ENCODE data around the gene KCNJ11.

KCNJ11 gene

GRCh38 chr11:17410606-17411379, 22.3 kb upstream of the KCNJ11 start:
- ChIA-PET CTCF (no interaction called here), POLR2A (no interaction called here)
- TF ChIP-seq CTCF (IDR thresholded peaks at IDR 0.05; ENCODE audit: control extremely low read depth, extremely low read depth, low read depth, missing control alignments): no peak
- DNase-seq (ENCODE audit: extremely low spot score): no peak

- POLR2A ChIA-PET: no interaction called here
- CTCF ChIA-PET: interaction anchor here (2.1 kb wide), 1 partner anchor 24 kb away, joined by 6 read pairs; no protein-coding TSS in a partner anchor
- no peak for DNase-seq (ENCODE audit: extremely low spot score)
- TF ChIP-seq CTCF (IDR thresholded peaks at IDR 0.05; ENCODE audit: control extremely low read depth, extremely low read depth, low read depth, missing control alignments): no peak
These were observed 20.2 kb upstream of the KCNJ11 start for GRCh38 chr11:17408641-17409040.

GRCh38 chr11:17408026-17408425, 19.6 kb upstream of the KCNJ11 start:
- DNase-seq (ENCODE audit: extremely low spot score): no peak
- TF ChIP-seq CTCF (IDR thresholded peaks at IDR 0.05; ENCODE audit: control extremely low read depth, extremely low read depth, low read depth, missing control alignments): no peak
- POLR2A ChIA-PET: no interaction called here
- CTCF ChIA-PET: interaction anchor here (0.8 to 2.1 kb wide), 2 partner anchors 9 to 24 kb away, joined by 3 to 6 read pairs; no protein-coding TSS in a partner anchor

- no peak for TF ChIP-seq CTCF (IDR thresholded peaks at IDR 0.05; ENCODE audit: control extremely low read depth, extremely low read depth, low read depth, missing control alignments)
- DNase-seq (ENCODE audit: extremely low spot score): no peak
- ChIA-PET POLR2A (no interaction called here), CTCF (interaction anchor here (0.8 to 2.1 kb wide), 2 partner anchors 8 to 23 kb away, joined by 3 to 6 read pairs; no protein-coding TSS in a partner anchor)
These were observed 19.1 kb upstream of the KCNJ11 start for GRCh38 chr11:17407575-17407974.

GRCh38 chr11:17406818-17407149, 18.3 kb upstream of the KCNJ11 start:
- no peak for TF ChIP-seq CTCF (IDR thresholded peaks at IDR 0.05; ENCODE audit: control extremely low read depth, extremely low read depth, low read depth, missing control alignments)
- ChIA-PET CTCF (no interaction called here), POLR2A (no interaction called here)
- no peak for DNase-seq (ENCODE audit: extremely low spot score)

GRCh38 chr11:17406082-17406817, 17.8 kb upstream of the KCNJ11 start:
- DNase-seq (ENCODE audit: extremely low spot score): no peak
- POLR2A ChIA-PET: no interaction called here
- TF ChIP-seq CTCF (IDR thresholded peaks at IDR 0.05; ENCODE audit: control extremely low read depth, extremely low read depth, low read depth, missing control alignments): no peak
- CTCF ChIA-PET: interaction anchor here (1.4 kb wide), 1 partner anchor 12 kb away, joined by 3 read pairs; no protein-coding TSS in a partner anchor

All from GM10248 (cell line).